ENCODE data around the gene SUPT6H. TPM values are rescaled to one million over a fixed set of nuclear protein-coding genes. Genes with fewer than 3 reads are reported as not detected.
"Not testable (repeated sequence)": the region's sequence is repeated elsewhere in the genome, so short reads cannot be mapped to it uniquely, and the experiment has no call there.

SUPT6H gene
- total RNA-seq, 1 donor from 2014 or later, result 52.4 TPM

DNA sequence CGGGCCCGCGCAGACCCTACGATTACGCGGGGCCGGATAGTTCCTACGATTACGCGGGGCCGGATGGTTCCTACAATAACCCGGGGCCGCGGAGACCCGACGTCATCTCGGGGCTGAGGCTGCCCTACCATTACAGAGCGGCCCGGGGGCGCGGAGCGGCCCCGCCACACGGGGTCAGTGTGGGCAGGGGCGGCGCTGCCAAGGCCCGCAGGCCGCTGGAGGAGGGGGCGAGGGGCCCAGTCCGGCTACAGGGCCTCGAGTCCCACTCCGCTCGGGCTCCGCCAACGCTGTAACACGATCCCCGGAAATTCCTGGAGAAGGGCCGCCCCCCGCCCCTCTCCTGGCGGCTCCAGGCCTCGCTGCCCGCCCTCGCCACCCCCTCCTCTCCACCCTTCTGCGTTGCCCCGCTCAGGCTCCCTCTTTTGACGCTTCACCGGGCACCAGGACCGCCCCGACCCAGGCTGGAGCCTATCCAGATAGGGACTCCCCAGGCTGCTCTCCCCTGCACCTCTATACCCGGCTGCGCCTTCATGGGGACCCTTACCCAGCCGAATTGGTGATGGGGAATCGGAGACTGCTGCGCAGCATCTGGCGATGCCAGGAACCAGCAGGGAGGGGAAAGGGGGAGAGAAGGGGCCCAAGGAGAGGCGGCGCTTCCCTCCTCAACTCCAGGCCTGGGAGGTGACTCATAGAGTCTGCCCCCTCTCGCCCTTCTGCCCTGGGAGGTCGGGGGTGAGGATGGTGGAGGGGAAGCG is 55.8 kb downstream of the SUPT6H start, which contains the start of gene RAB34:
Gene RAB34, minus strand, starts transcription at position 291 of the 755 bp plus-strand sequence. CDS start 602 bp downstream, outside the sequence.
- no peak for DNase-seq (ENCODE audit: low read depth, low spot score)

DNA sequence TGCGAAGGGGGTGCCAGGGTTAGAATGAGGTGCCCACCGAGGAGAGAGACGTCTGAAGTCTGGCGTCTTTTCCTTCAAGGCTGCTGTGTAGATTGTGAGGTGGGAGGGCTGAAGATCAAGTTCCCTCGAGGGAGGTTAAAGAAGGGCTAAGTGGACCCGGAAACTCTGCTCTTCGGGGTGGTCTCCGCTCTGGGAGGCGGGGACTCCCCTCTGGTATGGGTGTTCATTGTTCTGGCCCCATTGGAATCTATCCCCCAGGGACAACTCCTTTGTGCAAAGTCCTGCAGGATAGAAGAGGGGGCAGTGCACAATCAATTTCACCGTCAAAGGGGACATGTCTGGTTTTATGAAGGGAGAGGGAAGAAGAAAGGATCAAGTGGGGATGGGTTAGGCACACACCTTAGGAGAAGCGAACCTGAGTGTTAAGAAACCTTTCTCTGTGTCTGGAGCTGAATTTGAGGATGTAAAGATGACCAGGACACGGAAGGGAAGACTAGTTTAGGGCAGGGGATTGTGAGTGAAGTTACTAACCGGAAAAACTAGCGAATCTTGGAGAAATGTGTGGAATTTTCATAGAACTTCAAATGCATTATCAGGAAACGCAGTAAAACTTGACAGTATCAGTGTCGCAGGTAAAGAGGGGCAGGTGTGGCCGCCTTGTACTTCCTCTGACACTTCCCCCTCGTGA is 56.5 kb downstream of the SUPT6H start:
- DNase-seq (ENCODE audit: low read depth, low spot score), result no peak

DNA sequence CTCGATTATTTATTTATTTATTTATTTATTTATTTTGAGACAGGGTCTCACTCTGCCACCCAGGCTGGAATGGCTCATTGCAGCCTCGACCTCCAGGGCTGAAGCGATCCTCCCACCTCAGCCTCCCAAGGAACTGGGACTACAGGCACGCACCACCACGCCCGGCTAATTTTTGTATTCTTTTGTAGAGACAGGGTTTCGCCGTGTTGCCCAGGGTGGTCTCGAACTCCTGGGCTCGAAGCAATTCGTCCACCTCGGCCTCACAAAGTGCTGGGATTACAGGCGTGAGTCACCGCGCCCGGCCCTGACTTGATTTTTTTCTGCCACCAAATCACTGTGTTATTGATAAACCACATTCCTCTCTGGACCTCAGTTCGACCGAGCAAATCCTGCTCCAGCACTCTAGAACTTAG is 57.0 kb downstream of the SUPT6H start:
- no peak for DNase-seq (ENCODE audit: low read depth, low spot score)

DNA sequence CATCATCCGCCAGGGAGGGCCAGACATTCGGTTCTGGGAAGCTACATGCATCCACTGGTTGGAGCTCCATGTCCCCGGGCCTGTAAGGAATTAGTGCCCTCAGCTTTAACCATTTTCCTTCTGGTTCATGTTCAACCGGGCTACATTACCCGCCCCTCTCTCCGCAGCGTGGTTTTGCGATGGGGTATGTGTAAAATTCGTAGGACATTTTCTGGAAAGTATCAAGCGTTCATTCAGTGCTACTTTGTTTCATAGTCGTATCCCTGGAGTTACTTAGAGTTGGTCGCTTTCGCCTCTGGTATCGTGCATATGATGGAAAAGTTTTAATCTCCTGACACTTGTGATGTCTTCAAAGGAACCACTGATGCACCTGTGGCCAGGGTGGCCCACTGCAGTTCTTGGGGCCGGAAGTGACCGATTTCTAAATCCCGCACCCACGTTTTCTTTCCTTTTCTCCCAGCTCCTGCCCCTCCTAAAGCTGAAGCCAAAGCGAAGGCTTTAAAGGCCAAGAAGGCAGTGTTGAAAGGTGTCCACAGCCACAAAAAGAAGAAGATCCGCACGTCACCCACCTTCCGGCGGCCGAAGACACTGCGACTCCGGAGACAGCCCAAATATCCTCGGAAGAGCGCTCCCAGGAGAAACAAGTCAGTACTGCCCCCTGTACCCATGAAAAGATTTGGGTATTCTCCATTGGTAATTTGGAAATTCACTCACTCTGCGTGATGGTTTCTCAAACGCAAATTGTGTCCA is 58.4 kb downstream of the SUPT6H start:
- DNase-seq (ENCODE audit: low read depth, low spot score), result no peak

DNA sequence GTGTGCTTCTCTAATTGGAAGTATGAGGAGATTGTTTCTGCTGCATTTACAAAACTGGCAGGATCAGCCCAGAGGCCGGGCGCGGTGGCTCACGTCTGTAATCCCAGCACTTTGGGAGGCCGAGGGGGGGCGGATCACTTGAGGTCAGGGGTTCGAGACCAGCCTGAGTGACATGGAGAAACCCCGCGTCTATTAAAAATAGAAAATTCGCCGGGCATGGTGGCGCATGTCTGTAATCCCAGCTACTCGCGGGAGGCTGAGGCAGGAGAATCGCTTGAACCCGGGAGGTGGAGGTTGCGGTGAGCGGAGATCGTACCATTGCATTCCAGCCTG is 59.0 kb downstream of the SUPT6H start:
- not testable (repeated sequence) for DNase-seq (ENCODE audit: low read depth, low spot score)

DNA sequence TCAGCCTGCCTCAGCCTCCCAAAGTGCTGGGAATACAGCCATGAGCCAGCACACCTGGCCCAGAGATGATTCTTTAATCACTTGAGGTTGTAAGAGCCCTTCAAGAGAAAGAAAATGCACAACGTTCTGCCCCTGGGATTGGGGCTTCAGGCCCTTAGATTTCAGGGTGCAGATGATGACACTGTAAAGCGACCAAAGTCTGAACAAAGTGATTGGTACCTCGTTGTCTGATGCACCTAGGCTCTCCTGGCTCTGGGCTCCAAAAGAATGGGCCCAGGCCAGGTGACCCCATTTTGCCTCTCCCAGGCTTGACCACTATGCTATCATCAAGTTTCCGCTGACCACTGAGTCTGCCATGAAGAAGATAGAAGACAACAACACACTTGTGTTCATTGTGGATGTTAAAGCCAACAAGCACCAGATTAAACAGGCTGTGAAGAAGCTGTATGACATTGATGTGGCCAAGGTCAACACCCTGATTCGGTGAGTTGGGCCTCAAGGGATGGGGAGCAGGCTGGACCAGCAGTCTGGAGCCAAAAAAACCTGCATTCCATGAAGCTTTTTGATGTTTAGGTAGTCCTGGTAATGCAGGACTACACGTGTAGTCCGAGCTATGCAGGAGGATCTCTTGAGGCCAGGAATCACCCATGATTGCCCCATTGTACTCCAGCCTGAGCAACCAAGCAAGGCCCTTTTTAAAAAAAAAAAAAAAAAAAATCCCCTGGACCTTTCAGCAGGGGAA is 60.6 kb downstream of the SUPT6H start:
- DNase-seq (ENCODE audit: low read depth, low spot score), result no peak

DNA sequence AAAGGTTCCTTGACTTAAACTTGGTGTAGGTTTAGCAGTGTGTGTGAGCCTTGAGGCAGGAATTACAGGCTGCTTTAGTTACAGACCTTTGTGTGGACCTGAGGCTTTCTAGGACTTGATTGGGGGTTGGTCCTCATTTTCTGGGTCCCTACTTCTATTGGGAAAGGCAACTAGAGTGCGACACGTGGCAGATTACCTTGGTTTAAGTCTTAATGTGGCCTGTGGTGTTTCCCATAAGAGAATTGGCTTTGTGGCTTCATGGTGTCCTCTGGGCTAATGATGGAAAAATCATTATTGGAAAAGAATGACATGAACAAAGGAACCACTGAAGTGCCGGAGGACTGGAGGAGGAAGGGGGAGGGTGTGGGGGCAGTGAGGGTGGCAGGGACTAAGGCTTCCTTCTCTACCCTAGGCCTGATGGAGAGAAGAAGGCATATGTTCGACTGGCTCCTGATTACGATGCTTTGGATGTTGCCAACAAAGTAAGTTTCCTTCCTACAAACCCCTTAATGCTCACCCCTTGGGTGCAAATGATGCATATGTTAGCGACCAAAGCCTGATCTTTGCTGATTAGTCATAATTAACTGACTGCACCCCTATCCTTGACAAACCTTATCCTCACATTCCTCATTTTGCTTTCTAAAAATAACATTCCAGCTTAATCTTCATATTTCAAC is 61.3 kb downstream of the SUPT6H start:
- no peak for DNase-seq (ENCODE audit: low read depth, low spot score)

DNA sequence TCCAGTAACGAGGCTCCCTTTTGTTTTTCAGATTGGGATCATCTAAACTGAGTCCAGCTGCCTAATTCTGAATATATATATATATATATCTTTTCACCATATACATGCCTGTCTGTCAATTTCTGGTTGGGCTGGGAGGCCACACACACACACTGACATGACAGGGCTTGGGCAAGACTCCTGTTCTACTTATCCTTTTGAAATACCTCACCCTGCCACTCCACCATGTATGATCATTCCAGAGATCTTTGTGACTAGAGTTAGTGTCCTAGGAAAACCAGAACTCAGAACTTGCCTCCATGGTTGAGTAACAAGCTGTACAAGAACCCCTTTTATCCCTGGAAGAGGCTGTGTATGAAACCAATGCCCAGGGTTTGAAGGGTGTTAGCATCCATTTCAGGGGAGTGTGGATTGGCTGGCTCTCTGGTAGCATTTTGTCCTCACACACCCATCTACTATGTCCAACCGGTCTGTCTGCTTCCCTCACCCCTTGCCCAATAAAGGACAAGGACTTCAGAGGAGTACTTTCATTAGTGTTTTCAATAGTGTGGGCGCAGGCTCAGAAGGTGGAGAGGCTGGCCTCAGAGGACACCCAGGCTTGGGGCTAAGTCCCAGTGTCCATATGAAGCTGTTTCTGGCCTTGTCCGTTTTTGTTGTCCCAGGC is 62.0 kb downstream of the SUPT6H start:
- DNase-seq (ENCODE audit: low read depth, low spot score), result not testable (repeated sequence)

DNA sequence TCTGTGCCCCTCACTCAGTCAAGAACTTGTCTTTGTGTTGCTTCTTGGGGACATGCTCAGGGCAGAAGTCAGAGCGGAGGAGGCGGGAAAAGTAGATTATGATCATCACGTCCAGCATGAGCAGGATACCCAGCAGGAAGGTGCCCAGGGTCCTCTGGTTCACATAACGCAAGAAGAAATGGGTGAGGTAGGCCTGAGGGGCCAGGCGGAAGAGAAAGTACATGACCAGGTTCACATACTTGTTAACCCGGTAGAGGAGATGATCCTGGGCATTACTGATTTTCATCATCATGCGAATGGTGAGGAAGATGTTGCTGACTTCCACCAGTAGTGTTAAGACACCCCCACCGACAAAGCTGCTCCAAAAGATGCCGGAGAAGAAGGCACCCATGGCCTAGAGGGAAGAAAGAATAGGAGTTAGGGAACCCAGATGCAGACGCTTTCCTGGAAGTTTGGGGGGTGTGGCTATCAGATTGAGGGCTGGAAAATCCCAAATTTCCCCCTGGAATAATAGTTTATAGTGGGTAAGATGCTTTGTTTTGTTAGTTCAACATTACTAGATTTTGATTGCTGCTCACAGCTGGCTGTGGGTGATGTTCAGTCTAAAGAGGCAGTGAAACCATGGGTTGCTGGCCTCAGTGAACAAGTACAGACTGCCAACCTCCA is 62.6 kb downstream of the SUPT6H start:
- DNase-seq (ENCODE audit: low read depth, low spot score), result no peak

DNA sequence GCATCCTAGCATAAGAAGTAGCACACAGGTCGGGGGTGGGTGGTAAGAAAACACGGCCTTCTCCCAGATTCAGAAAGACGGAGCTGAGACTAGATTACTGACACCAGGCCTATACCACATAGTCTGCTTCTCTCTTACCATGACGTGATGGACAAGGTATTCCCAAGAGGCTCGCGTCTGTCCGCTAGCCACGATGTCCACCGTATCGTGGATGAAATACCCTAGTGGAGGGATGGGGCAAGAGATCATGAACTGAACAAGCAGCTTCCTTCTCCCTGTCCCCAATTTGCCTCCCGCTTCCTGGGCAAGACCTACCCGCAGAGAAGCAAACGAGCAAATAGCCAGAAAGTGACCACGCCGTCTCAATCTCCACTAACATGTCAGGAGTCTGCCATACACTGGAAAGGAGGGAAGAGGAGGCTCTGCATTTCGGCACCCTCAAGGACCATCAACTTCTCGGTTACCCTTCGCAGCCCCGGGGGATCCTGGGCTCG is 63.2 kb downstream of the SUPT6H start:
- no peak for DNase-seq (ENCODE audit: low read depth, low spot score)

DNA sequence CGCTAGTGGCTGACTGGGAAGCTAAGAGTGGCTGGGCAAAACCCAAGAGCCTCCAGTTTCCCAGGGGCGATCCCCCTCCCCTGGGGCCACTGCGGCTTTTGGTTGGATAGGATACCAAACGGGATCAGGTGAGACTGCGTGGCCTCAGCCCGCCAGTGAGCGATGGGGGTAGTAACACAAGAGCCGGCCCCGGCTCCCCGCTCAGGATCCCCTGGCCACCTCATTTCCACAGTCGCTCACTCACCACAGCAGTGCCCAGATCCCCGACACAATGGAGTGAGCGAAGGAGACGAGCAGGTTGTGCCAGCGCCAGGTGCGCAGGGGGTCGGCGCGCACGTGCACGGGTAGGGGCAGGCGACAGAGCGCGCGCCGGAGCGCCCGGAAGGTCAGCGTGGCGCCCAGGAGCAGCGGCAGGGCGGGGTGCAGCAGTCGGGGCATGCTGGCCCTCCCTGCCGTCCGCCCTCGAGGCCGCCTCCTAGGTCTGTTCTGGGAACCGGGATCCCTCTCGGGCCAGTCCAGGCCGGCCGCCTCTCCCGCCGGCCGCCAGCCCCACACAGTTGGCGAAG is 63.7 kb downstream of the SUPT6H start:
- no peak for DNase-seq (ENCODE audit: low read depth, low spot score)

DNA sequence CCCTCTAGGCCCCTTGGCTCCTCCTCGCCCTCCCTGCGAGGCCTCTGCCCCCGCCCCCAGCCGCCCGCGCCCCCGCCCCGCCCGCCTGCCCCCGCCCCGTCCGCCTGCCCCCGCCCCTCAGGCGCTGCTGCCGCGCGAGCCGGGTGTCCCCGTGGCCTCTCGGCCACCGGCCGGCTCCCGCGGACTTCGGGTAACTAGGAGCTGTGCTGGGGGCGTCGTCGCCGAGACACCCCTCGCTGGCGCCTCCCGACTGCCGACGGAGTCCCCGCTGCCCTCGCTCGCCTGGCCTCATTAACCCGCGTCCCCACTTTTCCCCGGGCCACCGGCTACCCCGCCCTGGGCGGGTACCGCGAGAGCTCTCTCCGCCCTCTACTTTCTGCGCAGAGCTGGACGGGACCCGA is 64.2 kb downstream of the SUPT6H start, which contains the start of gene TLCD1:
Gene TLCD1, minus strand, starts transcription at position 8 of the 401 bp plus-strand sequence. CDS start 136 bp downstream, outside the sequence.
- DNase-seq (ENCODE audit: low read depth, low spot score), result no peak

DNA sequence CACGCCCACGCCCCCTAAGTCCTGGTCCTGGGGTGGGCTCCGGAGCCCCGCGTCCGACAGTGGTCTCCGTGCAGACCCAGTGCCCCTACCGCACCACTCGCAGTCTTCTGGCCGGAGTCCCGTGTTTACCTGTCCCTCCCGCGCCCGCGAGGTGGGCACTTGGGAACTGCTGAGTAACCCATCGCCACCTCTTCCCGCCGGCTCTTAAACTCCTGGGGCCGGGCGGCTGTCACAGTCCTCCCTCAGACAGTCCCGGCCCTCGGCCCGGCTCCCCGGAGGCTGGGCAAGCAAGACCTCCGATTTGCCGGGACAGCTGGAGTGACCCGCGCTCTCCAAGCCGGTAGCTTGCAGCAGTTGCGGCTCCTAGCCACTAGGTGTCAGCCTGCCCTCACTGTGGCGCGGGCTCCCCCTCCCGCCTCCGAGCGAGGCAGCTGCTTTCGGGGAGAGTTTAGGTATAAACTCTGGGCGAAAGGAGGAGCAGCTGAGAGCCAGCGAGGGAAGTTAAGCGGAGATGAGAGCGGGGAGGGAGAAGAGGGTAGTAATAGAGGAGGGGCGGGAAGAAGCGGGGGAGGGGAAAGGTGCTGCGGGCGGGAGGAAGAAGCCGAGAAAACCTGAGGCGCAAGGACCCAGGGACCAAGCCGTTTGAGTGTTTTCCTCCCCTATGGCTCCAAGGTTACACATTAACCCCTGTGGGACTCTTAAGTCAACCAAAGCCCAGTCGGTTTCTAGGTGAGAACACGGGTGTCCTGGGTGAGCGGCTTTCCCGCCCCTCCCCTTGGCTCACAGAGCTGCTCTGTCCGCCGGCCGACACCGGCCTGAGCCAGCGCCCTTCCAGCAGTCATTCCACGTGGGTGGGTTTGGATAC is 64.9 kb downstream of the SUPT6H start:
- DNase-seq (ENCODE audit: low read depth, low spot score), result no peak

DNA sequence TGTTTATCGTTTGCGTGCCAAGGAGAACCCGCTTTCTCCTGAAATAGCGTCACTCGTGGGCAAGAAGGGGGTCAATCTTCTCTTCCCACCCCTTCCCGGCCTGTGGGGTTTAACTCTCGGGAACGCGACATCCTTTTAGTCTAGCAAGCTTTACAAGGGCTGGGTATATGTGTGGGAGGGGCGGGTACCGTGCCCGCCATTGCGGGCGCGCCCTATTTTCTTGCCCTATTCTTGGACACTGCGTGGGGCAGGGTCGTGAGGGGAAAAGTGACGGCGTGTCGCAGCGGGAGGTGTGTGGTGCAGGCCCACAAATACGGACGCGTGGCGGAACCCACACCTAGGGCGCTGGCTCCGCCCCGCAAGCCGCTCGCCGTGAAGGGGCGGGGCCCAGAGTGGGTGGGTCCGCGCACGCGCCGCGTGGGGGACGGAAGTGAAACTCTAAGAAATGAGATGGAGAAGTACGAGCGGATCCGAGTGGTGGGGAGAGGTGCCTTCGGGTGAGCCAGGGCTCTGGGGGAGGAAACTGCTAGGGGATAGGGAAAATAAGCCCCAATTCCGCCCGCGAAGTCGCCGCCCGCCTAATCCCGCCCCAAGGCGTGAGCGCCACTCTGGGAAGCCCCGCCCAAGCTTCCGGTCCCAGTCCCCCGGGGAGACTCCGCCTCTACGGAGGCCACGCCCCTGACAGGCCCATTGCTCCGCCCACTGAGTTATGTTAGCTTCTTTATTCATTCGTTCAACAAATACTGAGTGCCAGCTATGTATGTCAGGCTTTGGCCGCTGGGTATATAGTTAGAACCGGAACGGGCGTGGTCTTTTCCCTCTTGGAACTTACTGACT is 66.6 kb downstream of the SUPT6H start, which contains the start of gene NEK8:
Gene NEK8, plus strand, starts transcription at position 425 of the 837 bp plus-strand sequence. Its CDS starts 26 bp downstream, at position 451.
- peak; percentile 68 for DNase-seq (ENCODE audit: low read depth, low spot score)

DNA sequence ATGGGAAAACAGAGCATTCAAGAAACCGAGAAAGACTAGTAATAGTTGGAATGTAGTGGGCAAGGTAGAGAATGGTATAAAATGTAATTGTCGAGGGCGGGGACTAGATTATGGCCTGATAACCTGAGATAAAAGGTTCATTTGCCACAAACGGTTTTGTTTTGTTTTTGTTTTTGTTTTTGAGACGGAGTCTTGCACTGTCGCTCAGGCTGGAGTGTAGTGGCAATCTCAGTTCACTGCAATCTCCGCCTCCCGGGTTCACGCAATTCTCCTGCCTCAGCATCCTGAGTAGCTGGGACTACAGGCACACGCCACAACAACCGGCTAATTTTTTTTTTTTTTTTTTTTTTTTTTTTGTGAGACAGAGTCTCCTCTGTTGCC is 67.9 kb downstream of the SUPT6H start:
- no peak for DNase-seq (ENCODE audit: low read depth, low spot score)

DNA sequence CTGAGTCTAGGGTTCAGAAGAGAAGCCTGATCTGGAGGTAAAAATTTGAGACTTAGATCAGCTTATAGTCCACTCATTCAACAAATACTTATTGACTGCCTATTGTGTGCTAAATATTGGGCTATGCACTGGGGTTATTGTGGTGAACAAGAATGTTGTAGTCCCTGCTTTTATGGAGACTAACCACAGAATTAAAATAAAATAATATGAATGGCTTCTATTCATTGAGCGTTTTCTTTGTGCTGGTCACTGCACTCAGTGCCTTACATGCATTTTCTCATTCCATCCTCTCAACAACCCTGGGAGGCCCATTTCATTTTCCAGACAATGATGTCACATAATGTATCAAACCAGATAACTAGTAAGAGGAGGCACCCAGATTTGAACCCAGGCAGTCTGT is 71.3 kb downstream of the SUPT6H start:
- no peak for DNase-seq (ENCODE audit: low read depth, low spot score)

DNA sequence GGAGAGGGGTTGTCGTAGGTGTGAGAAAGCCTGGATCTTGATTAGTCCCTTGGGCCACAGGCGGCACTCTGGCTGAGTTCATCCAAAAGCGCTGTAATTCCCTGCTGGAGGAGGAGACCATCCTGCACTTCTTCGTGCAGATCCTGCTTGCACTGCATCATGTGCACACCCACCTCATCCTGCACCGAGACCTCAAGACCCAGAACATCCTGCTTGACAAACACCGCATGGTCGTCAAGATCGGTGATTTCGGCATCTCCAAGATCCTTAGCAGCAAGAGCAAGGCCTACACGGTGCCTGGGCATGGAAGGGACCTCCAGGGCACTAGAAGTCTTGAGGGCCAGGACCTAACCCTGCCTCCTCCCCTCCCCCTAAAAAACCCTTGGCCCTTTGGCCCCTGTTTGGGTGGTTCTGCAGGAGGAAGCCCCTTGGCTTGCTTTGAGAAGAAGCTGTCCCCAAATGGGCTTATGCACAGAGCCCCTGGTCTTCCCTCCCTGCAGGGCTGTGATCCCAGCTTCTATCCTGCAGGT is 72.8 kb downstream of the SUPT6H start:
- DNase-seq (ENCODE audit: low read depth, low spot score), result no peak

Measured in pulmonary artery endothelial cell (primary cell).